Measurements from ENCODE around the gene ZSWIM8.

- TF ChIP-seq POLR2A (IDR thresholded peaks at IDR 0.05) (no peak), CTCF (IDR thresholded peaks at IDR 0.05) (no peak)
These were observed 15.8 kb downstream of the ZSWIM8 start for GRCh38 chr10:73801253-73801590.

Data from Peyer's patch (tissue), 4 donors.